Calu3 (cell line): Measurements from ENCODE around the gene COL24A1. TPM values are rescaled to one million over a fixed set of nuclear protein-coding genes. Genes with fewer than 3 reads are reported as not detected.
A peak's percentile ranks its signal among the peaks of the same experiment; 100 is the strongest.

Experiments used
- BruUV-seq: library from RNA; stranded (reverse); fragments of 400-500 nt; replicated peaks from 2 replicates; lab custom pipeline; 2021; lab: Mats Ljungman, UMichigan
- CTCF ChIA-PET: fragments of 300-600 bp; sonication (Branson Sonifier 250); formaldehyde crosslinking; loops from one replicate; lab custom pipeline; 2022; ENCODE audit warnings: antibody characterized with exemption; lab: Charles Lee
- DNase-seq: peaks from one replicate; pipeline ENCODE4 v3.0.0; 2022
- H3K27ac Mint-ChIP-seq: one replicate; pipeline ENCODE4 v1.8.0; 2022; ENCODE audit warnings: mixed read lengths; ENCODE audit not compliant: unreplicated experiment
- H3K27me3 Mint-ChIP-seq: one replicate; pipeline ENCODE4 v1.8.0; 2022; ENCODE audit warnings: mixed read lengths; ENCODE audit not compliant: unreplicated experiment
- H3K36me3 Mint-ChIP-seq: one replicate; pipeline ENCODE4 v1.8.0; 2022; ENCODE audit warnings: mild to moderate bottlenecking, moderate library complexity, mixed read lengths; ENCODE audit not compliant: insufficient read depth, unreplicated experiment
- H3K4me1 Mint-ChIP-seq: one replicate; pipeline ENCODE4 v1.8.0; 2022; ENCODE audit warnings: mild to moderate bottlenecking, low read depth, mixed read lengths; ENCODE audit not compliant: unreplicated experiment
- H3K4me3 Mint-ChIP-seq: one replicate; pipeline ENCODE4 v1.8.0; 2022; ENCODE audit warnings: mild to moderate bottlenecking, low read depth, moderate library complexity, mixed read lengths; ENCODE audit not compliant: unreplicated experiment
- H3K9me3 Mint-ChIP-seq: one replicate; pipeline ENCODE4 v1.8.0; 2022; ENCODE audit warnings: low read depth, mixed read lengths; ENCODE audit not compliant: unreplicated experiment
- intact Hi-C: fragments of 100-400 bp; cut with micrococcal nuclease; formaldehyde crosslinking; loops from one replicate; pipeline ENCODE4 v1.10.0; 2022; ENCODE audit not compliant: unreplicated experiment
- total RNA-seq: library from RNA; stranded (reverse); gene quantifications from 2 replicates; pipeline ENCODE4 v1.2.3, GENCODE V29; 2022
- TF ChIP-seq, protein P1 (sequence below): fragments of 200-600 bp; IDR thresholded peaks from one replicate; pipeline ENCODE4 v1.8.0; 2022; ENCODE audit warnings: antibody characterized with exemption; ENCODE audit not compliant: unreplicated experiment

The COL24A1 gene
- total RNA-seq, 1 experiment from 2014 or later, result not detected

DNA sequence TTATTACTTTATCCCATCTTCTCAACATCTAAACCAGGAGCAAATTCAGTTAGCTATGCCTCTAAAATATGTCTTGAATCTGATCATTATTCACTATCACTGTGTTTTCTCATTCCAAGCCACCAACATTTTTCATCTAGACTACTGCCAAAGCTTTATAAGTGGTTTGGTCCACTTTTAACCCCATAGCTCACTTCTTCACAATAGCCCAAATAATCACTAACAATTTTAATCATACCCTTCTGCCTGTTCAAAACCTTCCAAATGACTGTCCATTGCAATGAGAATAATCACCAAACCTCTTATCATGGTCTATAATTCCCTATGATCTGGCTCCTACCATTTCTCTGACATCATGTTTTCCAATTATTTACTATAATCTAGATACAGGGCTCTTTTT is 298.6 kb downstream of the COL24A1 start:
- H3K9me3 Mint-ChIP-seq, result no peaks in the 10 kb centered on the region
- no peaks in the 10 kb centered on the region for H3K36me3 Mint-ChIP-seq
- intact Hi-C loops, result no loop called here
- no peak for DNase-seq
- TF ChIP-seq, protein P1, sequence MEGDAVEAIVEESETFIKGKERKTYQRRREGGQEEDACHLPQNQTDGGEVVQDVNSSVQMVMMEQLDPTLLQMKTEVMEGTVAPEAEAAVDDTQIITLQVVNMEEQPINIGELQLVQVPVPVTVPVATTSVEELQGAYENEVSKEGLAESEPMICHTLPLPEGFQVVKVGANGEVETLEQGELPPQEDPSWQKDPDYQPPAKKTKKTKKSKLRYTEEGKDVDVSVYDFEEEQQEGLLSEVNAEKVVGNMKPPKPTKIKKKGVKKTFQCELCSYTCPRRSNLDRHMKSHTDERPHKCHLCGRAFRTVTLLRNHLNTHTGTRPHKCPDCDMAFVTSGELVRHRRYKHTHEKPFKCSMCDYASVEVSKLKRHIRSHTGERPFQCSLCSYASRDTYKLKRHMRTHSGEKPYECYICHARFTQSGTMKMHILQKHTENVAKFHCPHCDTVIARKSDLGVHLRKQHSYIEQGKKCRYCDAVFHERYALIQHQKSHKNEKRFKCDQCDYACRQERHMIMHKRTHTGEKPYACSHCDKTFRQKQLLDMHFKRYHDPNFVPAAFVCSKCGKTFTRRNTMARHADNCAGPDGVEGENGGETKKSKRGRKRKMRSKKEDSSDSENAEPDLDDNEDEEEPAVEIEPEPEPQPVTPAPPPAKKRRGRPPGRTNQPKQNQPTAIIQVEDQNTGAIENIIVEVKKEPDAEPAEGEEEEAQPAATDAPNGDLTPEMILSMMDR, result no peak
- BruUV-seq, result no TSS peak
- H3K27ac Mint-ChIP-seq, result no peak overlapping the region
- H3K27me3 Mint-ChIP-seq, result no peaks in the 10 kb centered on the region
- H3K4me3 Mint-ChIP-seq, result no peak overlapping the region
- H3K4me1 Mint-ChIP-seq, result peaks cover 18% of the 10 kb centered on the region
- CTCF ChIA-PET, result interaction anchor here (1.8 kb wide), 1 partner anchor 150 kb away, joined by 8 read pairs; the partner anchor contains the start of gene ZNHIT6

DNA sequence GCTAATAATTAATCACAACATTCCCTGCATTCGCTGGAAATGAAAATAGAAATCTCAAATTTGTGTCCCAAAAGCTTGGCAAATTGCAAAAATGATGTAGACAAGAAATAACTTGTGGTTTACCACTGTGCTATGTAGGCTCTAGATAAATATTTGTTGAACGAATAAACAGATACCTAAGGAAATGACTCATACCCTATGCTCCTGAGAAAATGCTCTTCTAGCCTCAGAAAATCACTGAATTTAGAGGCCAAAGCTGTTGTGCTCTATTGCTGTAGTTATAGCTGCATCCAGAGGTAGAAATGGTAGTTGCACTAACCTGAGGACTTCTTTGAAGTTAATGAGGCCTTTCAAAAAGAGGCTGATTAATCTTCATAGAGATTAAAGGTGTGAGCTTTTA is 306.3 kb downstream of the COL24A1 start:
- Mint-ChIP-seq H3K36me3 (no peaks in the 10 kb centered on the region), H3K27me3 (no peaks in the 10 kb centered on the region), H3K4me3 (no peak overlapping the region), H3K27ac (peak overlapping the region; percentile 71), H3K4me1 (peaks cover 29% of the 10 kb centered on the region), H3K9me3 (no peaks in the 10 kb centered on the region)
- BruUV-seq, result no TSS peak
- peak; percentile 15 for DNase-seq
- TF ChIP-seq, protein P1, result no peak
- intact Hi-C loops, result loop anchor here (1.0 to 2.0 kb wide), 3 partner anchors 142 to 541 kb away; partner anchors contain the start of gene ZNHIT6
- CTCF ChIA-PET, result interaction anchor here (1.1 to 3.1 kb wide), 5 partner anchors 12 to 269 kb away, joined by 3 to 27 read pairs (median 4); partner anchors contain the start of gene ZNHIT6

DNA sequence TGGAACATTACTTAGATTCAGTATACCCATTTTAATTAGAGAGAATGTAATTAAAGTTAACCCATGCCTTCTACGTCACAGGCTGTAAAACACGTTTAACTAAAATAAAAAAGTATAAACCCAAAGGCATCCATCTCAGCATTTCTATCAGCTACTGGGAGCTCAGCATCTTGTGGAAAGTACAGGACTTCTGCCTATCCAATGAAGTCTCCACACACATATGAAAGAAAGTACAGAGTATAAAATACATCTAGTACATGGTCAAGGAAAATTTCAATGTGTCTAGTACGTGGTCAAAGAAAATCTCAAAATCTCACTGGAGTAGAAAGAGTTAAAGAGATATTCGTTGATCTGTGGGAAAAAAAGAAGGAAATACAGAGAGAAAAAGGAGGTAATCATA is 306.9 kb downstream of the COL24A1 start:
- Mint-ChIP-seq H3K9me3 (no peaks in the 10 kb centered on the region), H3K4me3 (no peak overlapping the region), H3K27me3 (no peaks in the 10 kb centered on the region), H3K27ac (peak overlapping the region; percentile 71), H3K4me1 (peaks cover 31% of the 10 kb centered on the region), H3K36me3 (no peaks in the 10 kb centered on the region)
- intact Hi-C loops, result loop anchor here (1.0 to 2.0 kb wide), 3 partner anchors 141 to 541 kb away; partner anchors contain the start of gene ZNHIT6
- TF ChIP-seq, protein P1, result no peak
- no TSS peak for BruUV-seq
- CTCF ChIA-PET, result interaction anchor here (1.1 to 3.1 kb wide), 5 partner anchors 13 to 268 kb away, joined by 3 to 27 read pairs (median 4); partner anchors contain the start of gene ZNHIT6
- no peak for DNase-seq

DNA sequence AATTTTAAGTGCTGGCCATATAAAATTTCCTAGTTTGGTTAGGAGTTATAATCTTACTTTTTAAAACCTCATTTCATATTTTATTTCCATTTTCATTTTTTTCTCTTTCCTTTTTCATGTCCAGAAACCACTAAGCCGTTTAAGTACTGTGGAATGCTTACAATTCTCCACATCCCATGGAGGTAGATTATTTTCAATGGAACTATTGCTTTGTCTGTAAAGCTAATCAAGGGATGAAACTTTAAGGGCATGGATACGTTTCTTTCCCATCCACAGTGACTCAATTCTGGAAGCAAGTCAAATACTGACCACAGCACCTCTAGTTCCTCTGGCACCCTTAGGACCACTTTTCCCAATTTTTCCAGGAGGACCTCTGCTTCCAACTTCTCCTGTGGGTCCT is 309.2 kb downstream of the COL24A1 start:
- CTCF ChIA-PET, result no interaction called here
- H3K27ac Mint-ChIP-seq, result no peak overlapping the region

More for the DNA sequence above, 309.2 kb downstream of the COL24A1 start:
- BruUV-seq, result no TSS peak
- Mint-ChIP-seq H3K9me3 (no peaks in the 10 kb centered on the region), H3K27me3 (no peaks in the 10 kb centered on the region), H3K4me3 (no peak overlapping the region), H3K4me1 (peaks cover 31% of the 10 kb centered on the region), H3K36me3 (no peaks in the 10 kb centered on the region)
- intact Hi-C loops, result no loop called here
- TF ChIP-seq, protein P1, result no peak
- no peak for DNase-seq
